ENCODE measurements around the gene SLX9. TPM values are rescaled to one million over a fixed set of nuclear protein-coding genes. Genes with fewer than 3 reads are reported as not detected.

Gene SLX9
- total RNA-seq, 2 donors from 2014 or later, result 26.1 to 28.6 TPM

DNA sequence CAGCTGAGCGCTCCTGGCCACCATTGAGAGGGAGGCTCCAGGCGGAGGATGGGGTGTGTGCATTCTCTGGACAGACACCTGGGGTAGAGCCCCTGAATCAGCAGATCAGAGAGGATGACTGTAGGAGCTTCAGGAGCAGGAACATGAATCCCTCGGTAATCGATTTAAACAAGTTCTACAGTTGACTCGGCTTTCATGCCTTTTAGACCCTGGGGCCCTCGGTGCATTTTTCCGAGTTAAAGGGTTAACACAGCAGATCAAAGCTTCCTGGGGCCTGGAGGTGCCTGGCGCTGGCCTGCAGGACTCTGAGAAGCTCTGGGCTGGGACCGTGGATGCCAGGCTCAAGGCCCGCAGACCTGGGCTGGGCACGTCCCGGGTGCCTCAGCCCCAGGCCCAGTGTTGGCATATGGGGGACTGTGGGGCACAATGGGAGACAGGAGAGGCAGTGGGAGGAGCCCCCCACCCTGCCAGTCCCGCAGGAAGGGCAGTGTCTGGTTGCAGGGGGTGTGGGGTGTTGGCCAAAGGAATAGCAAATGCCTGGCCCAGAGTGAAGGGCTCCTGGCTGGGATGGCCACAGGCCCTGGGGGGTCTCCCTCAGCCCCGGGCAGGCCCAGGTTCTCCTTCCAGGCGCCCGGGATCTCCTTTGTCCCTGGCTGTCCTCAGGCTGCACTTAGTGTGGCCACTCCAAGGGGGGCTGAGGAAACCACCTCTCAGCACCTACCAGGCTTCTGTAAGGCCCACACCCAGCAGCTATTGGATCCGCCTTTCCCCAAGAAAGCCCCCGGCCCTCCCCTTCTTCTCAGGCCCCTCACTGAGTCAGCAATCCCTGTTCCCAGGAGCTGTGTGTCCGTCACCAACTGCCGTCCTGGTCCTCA is 40.1 kb downstream of the SLX9 start:
- DNase-seq, result no peak

GRCh38 chr21:44980562-44981489 is 41.0 kb downstream of the SLX9 start:
- no peak for DNase-seq
- no peak for ATAC-seq
- intact Hi-C loops (cut with DNase I), result no loop called here

More for the DNA sequence above, 40.1 kb downstream of the SLX9 start:
- ATAC-seq, result no peak
- intact Hi-C loops (cut with DNase I), result no loop called here

GRCh38 chr21:44982558-44983250 is 42.9 kb downstream of the SLX9 start:
- ATAC-seq (peak; percentile 44 to 47), DNase-seq (peak; percentile 90)
- intact Hi-C loops (cut with DNase I), result no loop called here

DNA sequence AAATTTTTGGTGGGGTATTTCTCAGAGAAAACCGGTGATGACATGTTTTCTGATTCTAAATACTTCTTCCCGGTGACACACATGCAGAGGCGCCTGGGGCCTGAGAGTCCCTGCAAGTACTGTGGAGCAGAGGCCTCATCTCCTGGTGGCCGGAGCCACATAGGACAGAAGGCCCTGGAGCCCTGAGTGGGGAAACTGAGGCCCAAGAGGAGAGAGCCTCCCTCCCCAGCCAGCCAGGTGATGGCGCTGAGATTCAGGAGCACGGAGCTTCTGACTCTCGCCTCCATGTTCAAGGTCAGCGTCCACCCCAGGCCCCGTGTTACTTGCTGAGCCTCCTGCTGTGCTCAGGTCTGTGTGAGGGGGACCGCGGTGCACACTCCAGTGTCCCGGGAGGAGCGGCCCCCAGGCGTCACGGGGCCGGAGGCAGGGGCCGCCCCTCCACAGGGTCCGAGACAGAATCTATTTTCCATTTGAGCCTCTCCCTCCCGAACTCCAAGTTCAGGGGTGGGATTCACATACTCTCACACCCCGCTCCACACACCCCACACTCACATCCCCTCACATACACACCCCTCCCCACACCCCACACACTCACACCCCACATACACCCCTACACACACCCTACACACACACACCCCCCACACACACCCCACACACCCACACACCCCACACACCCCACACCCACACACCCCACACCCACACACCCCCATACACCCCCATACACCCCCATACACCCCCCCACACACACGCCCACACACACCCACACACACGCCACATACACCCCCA is 43.8 kb downstream of the SLX9 start:
- ATAC-seq (no peak), DNase-seq (peak; percentile 29)
- intact Hi-C loops (cut with DNase I), result no loop called here

DNA sequence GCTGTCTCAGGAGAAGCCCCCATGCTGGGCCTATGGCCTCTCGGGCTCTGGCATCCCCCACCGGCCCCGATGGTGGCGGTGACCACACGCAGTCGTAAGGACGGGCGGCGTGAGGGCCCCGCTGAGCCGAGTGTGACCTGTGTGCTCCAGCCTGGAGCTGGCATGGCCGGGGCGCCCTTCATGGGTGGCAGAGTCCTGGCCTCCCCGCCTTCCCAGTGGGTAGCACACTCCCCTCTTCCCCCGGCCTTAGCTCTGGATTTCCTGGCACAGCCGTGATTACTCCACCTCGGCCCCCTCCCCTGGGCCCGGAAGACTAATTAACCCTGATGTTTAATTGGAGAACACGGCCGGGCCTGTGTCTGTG is 44.6 kb downstream of the SLX9 start:
- ATAC-seq (no peak), DNase-seq (peak; percentile 23)
- intact Hi-C loops (cut with DNase I), result no loop called here

DNA sequence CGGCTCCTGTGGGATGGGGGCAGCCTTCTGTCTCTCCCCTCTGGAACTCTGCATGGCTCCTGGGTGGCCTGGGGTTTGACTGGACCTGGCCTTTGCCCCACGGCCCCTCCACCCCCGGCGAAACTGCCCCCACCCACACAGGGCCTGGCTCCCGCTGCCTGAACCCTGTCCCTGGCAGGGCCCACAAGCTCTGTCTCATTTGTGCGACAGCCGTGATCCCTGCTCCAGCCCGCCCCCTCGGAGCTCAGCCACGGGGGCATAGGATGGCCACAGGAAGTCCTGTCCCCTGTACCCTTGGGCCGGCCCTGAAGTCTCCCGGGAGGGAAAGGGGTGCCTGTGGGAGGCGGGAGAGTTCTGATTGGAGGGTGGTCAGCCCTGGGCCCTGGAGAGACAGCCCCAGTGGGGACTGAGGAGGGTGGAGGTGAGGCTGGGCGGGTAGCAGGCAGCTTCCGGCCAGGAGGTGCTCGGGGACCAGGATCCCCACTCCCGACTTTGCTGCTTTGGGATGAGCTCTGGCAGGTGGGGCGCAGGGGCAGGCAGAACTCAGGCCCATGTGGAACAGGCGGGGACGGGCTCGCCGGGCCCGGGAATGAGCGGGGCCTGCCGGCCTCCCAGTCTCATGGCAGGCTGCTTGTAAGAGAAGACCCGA is 45.1 kb downstream of the SLX9 start:
- intact Hi-C loops (cut with DNase I), result no loop called here
- peak; percentile 21 for DNase-seq
- ATAC-seq, result peak in 1 of 2 donors; percentile 35

- ATAC-seq (no peak), DNase-seq (peak; percentile 18)
- intact Hi-C loops (cut with DNase I), result no loop called here
These were observed 45.9 kb downstream of the SLX9 start for GRCh38 chr21:44985441-44986401.

- intact Hi-C loops (cut with DNase I), result no loop called here
- DNase-seq, result peak; percentile 22
- ATAC-seq, result no peak
These were observed 46.9 kb downstream of the SLX9 start for GRCh38 chr21:44986471-44987291.

GRCh38 chr21:44987301-44987885 is 47.6 kb downstream of the SLX9 start:
- DNase-seq (peak; percentile 16), ATAC-seq (no peak)
- intact Hi-C loops (cut with DNase I), result no loop called here

GRCh38 chr21:44987886-44988606 is 48.2 kb downstream of the SLX9 start:
- intact Hi-C loops (cut with DNase I), result no loop called here

DNA sequence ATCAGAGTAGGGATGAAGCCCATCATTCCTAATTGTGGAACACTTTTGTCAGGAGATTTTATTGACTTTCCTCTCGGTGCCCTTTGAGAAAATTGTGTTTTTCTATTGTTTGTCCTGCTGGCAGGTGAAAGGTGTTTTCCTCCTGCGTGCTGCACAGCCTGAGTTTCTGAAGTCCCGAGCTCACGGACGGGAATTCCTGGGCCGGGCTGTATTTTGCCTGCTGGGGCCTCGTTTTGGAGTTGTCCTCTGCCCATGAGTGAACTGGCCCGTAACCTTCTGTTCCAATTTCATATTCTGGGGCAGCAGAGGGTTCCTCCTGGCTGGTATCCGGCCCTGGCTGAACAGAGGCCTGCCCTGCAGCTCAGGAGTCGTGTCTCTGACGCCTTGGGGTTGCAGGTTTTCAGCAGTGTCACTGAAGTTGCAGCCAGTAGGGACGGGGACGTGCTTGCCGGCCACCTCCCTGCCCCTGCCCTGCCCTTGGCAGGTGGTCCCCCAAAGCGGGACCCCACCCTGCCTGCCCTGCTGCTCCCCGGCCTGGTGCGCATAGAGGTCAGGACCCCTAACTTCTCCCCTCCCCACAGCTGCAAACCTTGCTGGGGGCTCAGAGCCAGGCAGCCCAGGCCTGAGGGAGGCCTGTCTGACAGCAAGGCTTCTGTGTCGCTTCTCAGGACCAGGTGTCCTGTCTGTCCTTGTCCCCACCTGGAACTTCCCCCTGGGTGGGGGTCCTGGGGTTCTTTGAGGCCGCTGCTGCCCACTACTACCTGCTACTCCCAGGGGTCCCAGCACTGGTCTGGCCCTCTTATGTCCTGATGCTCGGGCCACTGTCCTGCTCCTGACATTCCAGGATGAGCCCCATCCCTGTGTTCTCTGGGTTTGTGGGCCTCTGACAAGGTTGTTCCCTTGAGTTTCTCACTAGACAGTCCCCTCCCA is 49.0 kb downstream of the SLX9 start:
- DNase-seq (peak; percentile 17), ATAC-seq (no peak)
- intact Hi-C loops (cut with DNase I), result no loop called here

More at GRCh38 chr21:44987886-44988606, 48.2 kb downstream of the SLX9 start:
- DNase-seq (peak; percentile 18), ATAC-seq (no peak)

- DNase-seq, result no peak
- intact Hi-C loops (cut with DNase I), result no loop called here
- peak in 1 of 2 donors; percentile 42 for ATAC-seq
These were observed 49.7 kb downstream of the SLX9 start for GRCh38 chr21:44989537-44989886.

- DNase-seq (no peak), ATAC-seq (peak in 1 of 2 donors; percentile 7)
- intact Hi-C loops (cut with DNase I), result no loop called here
These were observed 50.3 kb downstream of the SLX9 start for GRCh38 chr21:44989943-44990780.
